Measurements from ENCODE around the gene IGLON5.

IGLON5 gene

DNA sequence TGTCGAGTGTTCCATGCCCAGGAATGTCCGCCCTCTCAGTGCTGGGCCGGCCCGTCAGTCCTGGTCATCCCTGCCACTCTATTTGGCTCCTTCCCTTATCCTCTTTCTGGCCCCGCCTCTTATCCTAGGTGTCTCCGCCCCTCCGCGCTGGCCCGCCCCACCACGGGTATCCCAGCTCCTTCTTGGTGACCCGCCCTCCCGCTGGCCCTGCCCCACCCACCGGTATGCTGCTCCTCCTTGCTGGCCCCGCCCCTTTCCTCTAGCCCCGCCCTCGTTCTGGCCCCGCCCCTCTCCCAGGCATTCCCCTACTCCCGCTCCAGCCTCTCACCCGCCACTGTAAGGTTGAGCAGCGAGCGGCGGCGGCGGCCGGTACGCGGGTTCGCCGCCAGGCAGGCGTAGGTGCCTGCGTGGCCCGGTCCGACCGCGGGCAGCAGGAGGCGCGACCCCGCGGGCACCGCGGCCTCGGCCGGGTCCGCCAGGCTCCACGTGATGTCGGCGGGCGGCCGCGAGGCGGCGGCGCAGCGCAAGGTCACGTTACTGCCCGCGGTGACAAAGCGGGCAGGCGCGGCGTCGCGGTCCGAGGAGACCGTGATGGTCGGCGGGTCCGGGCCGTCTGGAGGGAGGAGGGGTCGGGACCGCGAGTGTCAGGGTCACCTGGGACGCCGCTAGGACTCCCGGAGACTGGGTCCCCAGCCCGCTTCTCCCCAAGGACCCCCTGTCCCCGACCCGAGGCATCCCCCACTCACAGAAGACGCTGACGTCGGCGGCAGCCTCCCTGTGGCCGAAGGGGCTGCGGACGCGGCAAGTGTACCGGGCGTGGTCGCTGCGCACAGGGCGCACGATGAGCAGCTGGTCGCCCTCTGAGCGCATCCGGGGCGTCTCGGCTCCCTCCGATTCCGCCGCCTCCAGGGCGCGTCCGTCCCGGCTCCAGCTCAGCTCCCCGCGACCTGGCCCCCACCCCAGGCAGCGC is 28.5 kb downstream of the IGLON5 start:
- no peak for DNase-seq

DNA sequence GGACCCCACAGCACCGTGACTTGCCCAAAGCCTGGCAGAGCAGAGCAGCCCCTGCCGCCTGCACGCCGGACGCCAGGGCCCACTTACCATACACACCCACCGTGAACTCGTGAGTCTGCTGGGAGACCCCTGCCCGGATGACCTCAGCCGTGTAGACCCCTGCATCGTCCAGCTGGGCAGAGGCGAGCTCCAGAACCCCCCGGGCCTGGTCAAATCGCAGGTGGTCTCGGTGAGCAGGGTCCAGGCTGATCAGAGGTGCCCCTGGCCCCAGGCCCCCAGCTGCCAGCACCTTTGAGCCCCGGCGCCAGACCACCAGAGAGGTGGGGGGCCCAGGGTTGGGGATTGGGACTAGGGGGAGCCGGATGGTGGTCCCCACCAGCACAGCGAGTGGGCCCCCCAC is 29.6 kb downstream of the IGLON5 start:
- DNase-seq, result no peak

DNA sequence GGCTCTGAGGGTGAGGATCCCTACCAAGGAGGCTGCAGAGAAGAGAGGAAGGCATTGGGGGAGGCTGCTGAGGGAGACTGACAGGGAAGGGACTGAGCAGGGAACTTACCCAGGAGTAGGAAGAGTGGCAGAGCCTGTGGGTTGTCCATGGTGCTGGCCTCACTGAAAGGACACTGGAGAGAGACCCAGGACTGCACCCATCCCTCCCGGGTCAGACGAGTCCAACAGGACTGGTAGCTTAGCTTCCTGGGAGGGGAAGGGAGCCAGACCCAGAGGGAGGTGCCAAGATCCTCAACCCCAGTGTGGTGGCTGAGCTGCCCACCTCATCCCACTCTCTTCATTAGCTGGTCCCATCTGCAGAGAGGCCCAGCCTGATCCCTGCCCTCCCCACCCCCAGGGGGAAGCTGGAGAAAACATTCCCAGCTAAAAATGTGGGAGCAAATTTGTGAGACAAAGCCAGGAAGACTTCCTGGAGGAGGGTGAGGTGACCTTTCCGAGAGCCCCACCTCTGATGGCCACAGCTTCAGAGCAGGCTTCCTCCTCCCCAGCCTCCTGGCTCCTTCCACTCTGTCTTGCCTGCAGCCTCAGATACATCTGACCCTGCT is 30.6 kb downstream of the IGLON5 start, which contains the start of gene VSIG10L:
TSS of gene VSIG10L (minus strand) at position 164 of the 605 bp plus-strand sequence. CDS start at position 149, 15 bp downstream.
- DNase-seq, result no peak

DNA sequence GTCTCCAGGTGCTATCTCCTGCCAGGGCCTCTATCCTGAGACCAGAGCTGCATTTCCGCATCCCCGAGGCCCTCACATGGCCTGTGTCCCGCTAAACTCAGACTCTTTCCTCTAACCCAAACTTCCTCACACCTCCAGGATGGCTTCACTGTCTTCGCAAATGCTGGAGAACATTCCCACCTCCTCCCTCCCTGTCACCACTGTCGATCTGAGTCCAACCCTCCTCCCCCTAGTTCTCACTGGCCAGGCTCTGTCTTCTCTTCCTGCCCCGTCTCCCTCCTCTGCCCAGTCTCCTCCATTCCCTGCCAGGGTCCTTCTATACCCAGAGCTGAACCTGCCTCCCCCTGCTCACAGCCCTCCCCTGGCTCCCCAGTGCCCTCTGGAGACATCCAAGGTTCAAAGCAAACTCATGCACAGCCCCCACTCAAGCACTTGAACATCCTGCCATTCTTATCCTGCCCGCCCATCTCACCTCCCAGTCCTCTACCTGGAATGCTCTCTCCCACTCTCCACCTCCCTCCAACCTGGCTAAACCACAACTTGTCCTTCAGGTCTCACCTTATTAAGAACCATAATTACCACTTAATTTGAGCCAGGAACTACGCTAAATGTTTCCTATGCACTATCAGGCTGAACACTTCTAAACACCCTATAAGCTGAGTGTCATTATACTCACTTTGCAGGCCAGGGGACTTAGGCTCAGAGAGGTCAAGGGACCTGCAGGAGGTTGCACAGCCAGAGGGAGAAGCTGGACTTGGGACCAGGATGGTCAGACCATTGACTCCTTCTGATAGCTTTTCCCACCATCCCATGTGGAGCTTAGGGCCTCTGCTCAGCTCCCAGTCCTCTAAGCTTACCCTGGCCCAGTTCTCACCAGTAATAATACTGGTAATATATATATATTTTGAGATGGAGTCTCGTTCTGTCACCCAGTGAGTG is 31.5 kb downstream of the IGLON5 start:
- no peak for DNase-seq

DNA sequence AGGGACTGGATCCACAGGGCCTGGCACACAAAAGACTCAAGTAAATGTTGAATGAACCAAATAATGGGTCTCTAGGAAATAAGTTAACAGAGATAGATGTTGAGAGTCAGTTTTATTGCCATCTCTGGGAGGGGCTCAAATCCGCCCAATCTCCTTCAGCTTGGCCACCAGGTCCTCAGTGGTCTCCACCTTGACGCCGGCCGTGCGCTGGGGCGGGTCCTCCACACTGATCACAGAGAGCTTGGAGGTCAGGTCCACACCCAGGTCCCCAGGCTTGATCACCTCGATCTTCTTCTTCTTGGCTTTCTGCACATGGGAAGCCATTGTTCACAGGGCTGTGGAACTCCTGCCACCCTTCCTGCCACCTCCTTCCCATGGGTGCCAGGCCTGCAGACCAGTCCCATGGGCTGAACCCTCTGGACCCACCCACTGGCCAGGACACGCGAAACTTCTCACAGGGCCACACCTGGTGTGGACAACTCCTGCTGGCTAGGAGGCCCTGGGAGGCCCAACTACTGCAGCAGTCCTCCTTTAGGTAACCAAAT is 33.7 kb downstream of the IGLON5 start:
- DNase-seq, result no peak

DNA sequence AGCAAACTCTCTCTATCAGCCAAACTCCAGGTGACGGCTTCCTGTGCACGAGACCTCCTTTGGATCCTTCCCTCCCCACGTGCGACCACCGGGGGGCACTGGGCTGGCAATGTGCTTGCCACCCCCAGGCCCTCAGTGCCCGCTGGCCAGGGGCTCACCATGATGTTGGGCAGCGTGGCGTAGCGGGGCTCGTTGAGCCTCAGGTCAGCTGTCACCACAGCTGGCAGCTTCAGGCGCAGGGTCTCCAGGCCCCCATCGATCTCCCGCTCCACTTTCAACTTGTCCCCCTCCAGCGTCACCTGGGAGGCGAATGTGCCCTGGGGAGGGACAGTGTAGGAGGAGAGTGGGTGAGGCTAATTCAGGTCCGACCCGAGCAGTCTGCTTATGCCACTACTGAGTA is 35.3 kb downstream of the IGLON5 start:
- no peak for DNase-seq

DNA sequence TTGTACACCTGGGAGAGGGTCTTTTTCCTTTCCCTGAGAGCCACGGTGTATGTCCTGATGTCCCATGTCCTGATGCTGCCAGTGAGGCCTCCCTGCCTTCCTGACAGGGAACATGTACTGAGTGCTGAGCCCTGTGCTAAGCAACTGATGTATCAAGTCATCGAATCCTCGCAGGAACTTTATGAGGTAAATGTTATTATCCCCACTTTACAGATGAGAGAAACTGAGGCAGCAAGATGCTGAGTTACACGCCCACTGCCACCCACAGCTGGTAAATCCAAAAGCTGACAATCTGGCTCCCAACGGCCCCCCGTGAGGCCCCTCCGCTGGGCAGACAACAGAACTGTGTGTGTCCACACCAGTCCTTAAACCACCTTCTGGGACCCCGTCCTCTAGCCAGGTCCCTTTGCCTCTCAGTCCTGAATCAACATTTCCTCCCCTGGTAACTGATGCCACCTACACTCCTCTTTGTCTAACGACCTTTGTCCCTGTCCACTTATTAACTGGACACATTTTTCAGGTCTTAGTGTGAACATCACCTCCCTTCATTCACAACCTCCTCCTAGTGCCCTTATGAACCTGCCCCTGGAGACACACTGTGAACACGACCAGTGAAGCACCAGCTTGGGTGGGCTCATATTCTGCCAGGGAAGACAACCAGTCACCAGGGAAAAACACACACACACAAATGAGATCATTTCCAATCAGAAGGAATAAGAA is 35.9 kb downstream of the IGLON5 start:
- DNase-seq, result no peak

DNA sequence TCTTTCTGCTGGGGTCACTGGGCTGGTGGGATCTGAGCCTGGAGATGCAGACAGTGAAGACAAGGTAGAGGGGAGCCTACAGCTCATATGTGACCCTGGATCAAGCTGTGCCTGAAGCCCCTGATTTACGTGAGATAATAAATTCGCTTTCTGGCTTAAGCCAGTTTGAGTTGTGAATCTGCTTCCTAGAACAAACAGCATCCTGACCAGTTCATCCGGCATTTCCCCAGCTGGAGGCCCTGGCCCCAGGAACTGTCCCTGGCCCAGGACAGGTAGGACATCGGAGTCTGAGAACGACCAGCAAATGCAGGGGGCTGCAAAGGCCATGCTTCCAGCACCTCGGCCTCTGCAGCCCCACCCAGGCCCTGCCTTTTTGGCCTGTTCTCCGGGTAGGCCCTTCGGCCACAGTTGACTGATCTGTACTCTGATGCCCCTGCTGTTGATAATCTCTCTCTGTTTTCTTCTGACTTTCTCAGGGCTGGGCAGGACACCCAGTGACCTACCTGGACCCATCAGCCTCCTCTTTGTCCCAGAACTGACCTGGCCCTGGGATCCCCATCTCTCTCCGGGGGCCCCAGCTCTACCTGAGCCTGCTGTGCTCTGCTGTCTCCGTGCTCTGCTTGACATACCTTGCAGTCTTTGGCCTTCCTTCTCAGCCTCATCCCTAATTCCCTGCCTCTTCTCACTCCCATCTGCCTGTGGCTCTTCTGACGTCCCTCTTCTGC is 40.0 kb downstream of the IGLON5 start:
- no peak for DNase-seq

DNA sequence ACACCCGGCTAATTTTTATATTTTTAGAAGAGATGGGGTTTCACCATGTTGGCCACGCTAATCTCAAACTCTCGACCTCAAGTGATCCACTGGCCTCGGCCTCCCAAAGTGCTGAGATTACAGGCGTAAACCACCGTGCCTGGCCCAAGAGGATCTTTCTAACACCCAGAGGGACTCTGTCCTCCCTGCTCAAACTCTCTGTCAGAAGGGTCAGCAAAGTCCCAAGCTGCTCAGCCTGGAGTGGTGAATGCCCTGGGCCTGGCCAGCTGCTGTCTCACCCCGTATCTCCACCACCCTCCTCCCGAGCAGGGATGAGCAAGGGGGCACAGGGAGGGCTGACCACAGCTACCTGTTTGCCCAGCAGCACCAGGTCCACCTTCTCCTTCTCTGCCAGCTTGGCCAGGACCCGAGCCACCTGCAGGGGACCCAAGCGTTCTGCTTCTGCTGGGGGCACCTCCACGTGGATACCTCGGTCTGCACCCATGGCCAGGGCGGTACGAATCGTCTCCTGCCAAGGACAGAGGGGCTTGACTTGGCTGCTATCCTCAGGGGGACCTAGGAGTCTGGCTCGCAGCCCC is 41.4 kb downstream of the IGLON5 start:
- no peak for DNase-seq

DNA sequence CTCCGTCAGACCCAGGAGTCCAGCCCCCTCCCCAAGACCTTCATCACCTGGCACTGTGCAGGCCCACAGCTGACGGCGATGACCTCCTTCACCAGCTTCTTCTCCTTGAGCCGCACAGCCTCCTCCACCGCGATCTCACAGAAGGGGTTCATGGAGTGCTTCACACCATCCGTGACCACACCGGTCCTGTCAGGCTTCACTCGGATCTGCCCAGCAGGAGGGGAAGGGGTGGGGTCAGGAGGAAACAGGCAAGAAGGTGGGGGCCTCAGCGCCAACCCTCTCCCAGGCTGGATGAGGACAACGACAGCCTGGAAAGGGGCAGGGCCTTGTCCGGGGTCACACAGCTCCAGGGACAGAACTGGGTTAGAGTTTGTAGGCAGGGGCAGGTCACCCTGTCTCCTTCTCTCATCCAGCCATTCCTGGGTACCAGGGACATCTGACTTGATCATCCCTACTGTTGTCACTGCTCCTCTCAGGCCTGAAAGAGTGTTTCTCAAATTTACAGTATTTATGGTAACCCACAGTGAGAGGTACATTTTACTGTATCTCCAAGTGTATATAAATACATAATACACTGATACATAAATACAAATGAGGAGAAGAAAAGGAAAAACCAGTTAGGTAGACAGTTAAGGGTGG is 42.8 kb downstream of the IGLON5 start:
- no peak for DNase-seq

DNA sequence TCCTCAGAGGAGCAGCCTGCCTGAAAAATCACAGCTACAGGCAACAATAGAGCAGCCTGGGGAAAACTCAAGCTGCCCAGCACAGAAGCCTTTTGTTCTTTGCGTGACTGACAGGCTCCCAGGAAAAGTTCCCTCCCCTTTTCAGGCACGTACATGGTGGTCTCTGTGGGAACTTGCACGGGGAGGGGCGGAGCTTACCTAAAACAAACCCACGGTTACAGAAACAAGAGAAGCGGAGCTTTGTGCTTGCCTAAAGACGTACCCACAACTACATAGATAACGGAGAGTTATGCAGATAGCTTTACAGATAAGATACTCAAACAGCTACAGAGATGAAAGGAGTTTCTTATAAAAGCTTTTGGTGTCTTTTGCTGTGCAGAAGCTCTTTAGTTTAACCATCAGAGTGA is 43.3 kb downstream of the IGLON5 start:
- no peak for DNase-seq

DNA sequence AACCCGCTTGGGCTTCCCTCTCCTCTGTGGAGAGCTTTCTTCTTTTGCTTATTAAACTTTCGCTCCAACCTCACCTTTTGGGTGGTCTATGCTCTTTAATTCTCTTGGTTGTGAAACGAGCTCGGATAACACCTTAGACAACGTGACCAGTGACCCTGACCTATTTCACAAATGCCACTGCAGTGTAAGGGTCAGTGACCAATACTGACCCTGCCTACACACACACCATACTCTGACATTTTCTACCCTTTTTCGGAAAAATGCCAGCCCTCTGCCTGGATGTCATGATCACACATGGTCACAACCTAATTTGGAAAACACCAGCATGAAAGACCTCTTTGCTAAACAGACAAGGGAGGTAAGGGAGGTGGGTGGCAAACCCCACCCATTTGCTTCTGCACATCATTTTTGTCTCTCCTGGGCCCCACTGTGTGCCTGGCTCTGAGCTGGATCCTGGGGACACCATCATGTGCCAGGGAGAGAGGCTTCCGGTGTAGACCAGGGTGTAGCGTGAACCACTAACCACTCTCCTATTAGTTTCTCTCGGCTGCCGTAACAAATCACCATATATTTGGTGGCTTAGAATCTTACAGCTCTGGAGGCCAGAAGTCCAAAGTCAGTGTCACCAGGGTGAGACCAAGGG is 44.8 kb downstream of the IGLON5 start:
- DNase-seq, result no peak

DNA sequence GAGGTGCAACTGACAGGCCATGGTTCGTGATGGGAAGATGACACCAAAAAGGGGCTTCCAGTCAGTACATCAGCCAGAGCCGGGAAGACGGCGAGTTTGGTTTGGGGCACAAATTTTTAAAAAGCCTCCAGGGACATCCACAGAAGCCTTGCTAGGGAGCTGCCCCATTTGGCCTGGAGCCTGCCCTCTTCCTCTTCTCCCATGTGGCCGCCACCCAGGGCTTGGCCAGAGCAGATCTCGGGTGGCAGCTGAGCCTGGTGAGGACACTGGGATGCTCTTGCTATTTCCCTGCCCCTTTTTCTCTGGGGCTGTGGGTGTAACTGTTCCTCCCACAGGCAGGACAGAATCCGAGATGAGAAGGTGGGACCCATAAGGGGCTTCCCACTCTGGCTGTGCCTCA is 46.5 kb downstream of the IGLON5 start:
- DNase-seq, result no peak

DNA sequence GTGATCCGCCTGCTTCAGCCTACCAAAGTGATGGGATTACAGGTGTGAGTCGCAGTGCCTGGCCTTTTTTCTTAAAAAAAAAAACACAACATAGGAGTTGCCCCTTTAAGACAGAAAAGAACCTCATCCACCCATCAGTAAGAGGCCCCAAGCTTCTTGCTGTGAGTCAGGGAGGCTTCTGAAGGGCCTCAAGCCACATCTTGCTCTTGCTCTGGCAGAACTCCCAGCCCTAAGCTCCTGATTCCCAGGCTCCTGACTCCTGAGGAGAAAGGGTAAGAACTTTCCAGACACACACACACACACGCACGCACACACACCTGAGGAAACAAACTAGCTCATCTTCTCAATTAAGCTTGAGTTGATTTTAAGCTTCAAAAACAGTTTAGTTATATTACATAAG is 47.9 kb downstream of the IGLON5 start:
- DNase-seq, result no peak

DNA sequence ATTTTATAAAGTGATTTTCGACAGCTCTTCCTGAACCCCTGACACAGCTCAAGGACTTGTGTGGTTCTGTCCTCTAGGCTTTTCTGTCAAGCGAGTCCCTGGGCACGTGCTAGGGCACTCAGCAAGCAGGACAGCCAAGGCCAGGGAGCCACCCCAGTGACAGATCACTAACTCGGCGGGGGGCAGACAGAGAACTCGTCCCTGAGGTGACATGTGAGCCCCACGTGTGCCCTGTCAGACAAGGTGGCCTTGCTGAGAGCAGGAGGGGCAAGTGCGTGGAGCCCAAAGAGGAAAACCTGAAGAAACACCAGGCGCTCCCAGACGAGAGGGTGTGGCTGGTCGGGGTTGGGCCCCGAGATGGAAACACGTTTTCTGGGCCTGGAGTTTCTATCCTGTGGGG is 49.8 kb downstream of the IGLON5 start:
- no peak for DNase-seq

DNA sequence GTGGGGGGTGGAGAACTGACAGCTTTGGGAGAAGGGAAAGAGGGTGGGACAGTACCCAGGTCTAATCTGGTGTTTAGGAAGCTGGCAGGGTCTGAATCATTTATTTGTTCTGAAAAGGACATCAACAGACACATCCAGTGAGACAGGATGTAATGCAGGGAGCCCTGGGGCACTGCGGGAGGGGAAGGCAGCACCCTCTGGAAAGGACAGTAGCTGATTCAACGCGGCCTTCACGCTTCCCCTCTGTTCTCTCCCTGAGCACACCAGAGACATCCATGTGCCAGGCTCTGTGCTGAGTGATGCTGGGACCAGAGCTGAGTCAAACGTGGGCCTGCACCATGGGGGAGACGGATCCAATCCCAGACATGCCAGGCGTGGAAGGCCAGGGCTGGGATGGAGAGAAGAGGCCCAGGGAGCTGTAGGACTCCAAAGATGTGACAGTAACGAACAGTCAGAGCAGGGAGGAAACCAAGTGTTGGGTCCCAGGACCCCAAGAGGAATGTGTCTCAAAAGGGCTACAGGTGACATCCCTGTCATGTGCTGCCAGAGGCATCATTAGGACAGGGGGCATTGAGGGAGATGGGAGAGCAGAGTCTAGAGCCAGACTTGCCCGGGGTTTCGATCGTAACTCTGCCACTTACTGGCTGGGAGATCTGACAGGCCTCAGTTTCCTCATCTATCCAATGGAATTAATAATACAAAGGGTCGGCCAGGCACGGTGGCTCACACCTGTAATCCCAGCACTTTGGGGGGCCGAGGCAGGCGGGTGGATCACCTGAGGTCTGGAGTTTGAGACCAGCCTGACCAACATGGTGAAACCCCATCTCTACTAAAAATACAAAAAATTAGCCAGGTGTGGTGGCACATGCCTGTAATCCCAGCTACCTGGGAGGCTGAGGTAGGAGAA is 53.0 kb downstream of the IGLON5 start:
- DNase-seq, result no peak

DNA sequence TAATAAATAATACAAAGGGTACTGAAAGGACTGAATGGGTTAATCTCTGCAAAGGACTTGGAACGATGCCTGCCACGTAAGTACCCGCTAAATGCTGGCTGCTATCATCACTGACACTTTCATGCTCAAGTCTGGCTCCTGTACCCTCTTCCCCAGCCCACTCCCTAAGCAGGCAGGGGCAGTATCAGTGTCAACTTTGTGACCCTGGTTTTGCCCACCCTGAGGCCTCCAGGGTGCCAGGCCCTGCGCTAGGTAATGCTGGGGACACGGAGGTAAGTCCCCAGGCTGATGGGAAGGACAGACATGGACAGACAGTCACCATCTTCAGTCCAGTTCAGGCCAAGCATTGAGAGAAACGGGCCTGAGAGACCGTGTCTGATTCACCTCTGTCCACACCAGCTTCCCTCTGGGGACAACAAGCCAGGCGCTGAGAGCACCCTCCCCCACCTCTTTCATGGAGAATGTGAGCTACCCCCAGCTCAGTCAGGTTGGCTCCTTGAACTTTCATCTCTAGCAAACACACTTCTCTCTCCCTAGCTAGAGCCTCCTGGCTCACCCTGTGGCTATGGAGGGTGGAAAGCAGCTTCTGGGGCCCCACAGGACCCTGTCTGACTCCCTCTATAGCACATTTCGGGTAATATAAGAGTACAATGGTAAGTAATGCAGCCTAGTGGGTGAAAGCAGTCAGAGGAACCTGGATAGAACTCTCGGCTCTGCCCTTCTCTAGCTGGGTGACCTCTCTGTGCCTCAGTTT is 53.9 kb downstream of the IGLON5 start:
- no peak for DNase-seq

DNA sequence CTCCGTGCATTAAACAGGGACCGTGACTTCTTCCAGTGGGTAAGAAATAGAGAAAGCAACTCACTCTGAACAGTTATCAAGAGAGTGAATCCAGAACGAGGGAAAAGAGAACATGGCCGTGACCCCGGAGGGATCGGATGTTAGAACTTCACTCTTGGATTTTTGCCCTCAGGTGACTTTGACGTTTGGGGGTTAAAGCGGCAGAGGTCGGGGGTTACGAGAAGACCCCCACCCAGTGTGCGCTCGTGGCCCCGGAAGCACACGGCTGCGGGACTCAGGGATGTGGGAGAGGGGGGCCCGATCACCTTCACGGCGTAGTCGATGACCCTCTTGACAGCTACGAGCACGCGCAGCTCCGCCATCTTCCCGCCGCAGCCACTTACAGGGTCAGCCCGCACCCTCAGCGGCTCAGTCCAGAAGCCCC is 54.5 kb downstream of the IGLON5 start, which contains the start of gene ETFB:
TSS of gene ETFB (minus strand) at position 424 of the 424 bp plus-strand sequence. CDS start at position 362, 62 bp downstream.
- no peak for DNase-seq

Data from NCI-H2081 (cell line).